GM13976 (cell line): ENCODE results near the gene ERC2.

Experiments
- DNase-seq: peaks from one replicate; pipeline ENCODE4 v3.0.0; 2012; ENCODE audit warnings: low spot score
- CTCF ChIP-seq: IDR thresholded peaks from 2 replicates; pipeline ENCODE4 v1.5.1; 2012; ENCODE audit warnings: borderline replicate concordance, mild to moderate bottlenecking; ENCODE audit not compliant: insufficient read depth; ENCODE audit errors: extremely low read depth, missing control alignments, control extremely low read depth
- in situ Hi-C: fragments of 300-500 bp; cut with MboI; formaldehyde crosslinking; loops from one replicate; pipeline ENCODE4 v1.12.0; 2022; ENCODE audit warnings: low sequenced_read_pairs, mixed read lengths, inconsistent platforms; ENCODE audit not compliant: unreplicated experiment

ERC2 gene

GRCh38 chr3:55604846-55605245, 863.4 kb downstream of the ERC2 start:
- DNase-seq = no peak
- TF ChIP-seq CTCF = no peak
- in situ Hi-C loops = no loop called here

GRCh38 chr3:55604402-55604801, 863.9 kb downstream of the ERC2 start:
- in situ Hi-C loops = no loop called here
- no peak for TF ChIP-seq CTCF
- no peak for DNase-seq

GRCh38 chr3:55601366-55602080, 866.7 kb downstream of the ERC2 start:
- no peak for TF ChIP-seq CTCF
- in situ Hi-C loops = no loop called here
- no peak for DNase-seq

GRCh38 chr3:55598224-55598623, 870.0 kb downstream of the ERC2 start:
- TF ChIP-seq CTCF = no peak
- in situ Hi-C loops = no loop called here
- DNase-seq = no peak

- in situ Hi-C loops = no loop called here
- DNase-seq = no peak
- no peak for TF ChIP-seq CTCF
These were observed 870.6 kb downstream of the ERC2 start for GRCh38 chr3:55597641-55598040.

GRCh38 chr3:55596212-55596611, 872.1 kb downstream of the ERC2 start:
- TF ChIP-seq CTCF = no peak
- no peak for DNase-seq
- in situ Hi-C loops = no loop called here
